Lung (tissue), 12 donors: ENCODE results near the gene TACR1. TPM values are rescaled to one million over a fixed set of nuclear protein-coding genes. Genes with fewer than 3 reads are reported as not detected.

Experiments used
- ATAC-seq: fragments of 200-7000 bp; cut with Tn5 transposase; one replicate; pipeline ENCODE4 v1.9.1; 2020; ENCODE audit warnings: moderate number of reproducible peaks; ENCODE audit not compliant: insufficient read depth, low FRiP score
- DNase-seq, 3 donors: peaks; one replicate each; pipeline ENCODE4 v3.0.0-alpha.2; 2013 to 2017
- H3K27ac ChIP-seq, 2 donors: one replicate each; pipeline ENCODE4 v1.5.1; 2013; ENCODE audit warnings: mild to moderate bottlenecking in 2 of 2, moderate library complexity in 2 of 2, control low read depth in 1 of 2, inconsistent platforms in 1 of 2, low read depth in 1 of 2, low read length in 1 of 2
- H3K27me3 ChIP-seq, 3 donors: one replicate each; pipeline ENCODE4 v1.5.1; 2013; ENCODE audit warnings: low read length in 2 of 3; ENCODE audit not compliant: control insufficient read depth in 3 of 3, insufficient read depth in 3 of 3
- H3K36me3 ChIP-seq, 4 donors: one replicate each; pipeline ENCODE4 v1.5.1; 2013; ENCODE audit warnings: low read length in 4 of 4, mild to moderate bottlenecking in 1 of 4, moderate library complexity in 1 of 4; ENCODE audit not compliant: control insufficient read depth in 4 of 4, insufficient read depth in 4 of 4
- H3K4me1 ChIP-seq, 5 donors: one replicate each; pipeline ENCODE4 v1.5.1; 2013; ENCODE audit warnings: low read length in 5 of 5, mild to moderate bottlenecking in 2 of 5, moderate library complexity in 1 of 5; ENCODE audit not compliant: control insufficient read depth in 5 of 5, insufficient read depth in 5 of 5
- H3K4me3 ChIP-seq: one replicate; pipeline ENCODE4 v1.5.1; 2013; ENCODE audit warnings: mild to moderate bottlenecking, control low read depth, moderate library complexity
- H3K9ac ChIP-seq, 2 donors: one replicate each; pipeline ENCODE4 v1.5.1; 2013; ENCODE audit warnings: low read length in 2 of 2, control low read depth in 1 of 2; ENCODE audit not compliant: insufficient read depth in 1 of 2
- H3K9me3 ChIP-seq, 4 donors: one replicate each; pipeline ENCODE4 v1.5.1; 2013; ENCODE audit warnings: low read length in 3 of 4, mild to moderate bottlenecking in 1 of 4, moderate library complexity in 1 of 4; ENCODE audit not compliant: control insufficient read depth in 4 of 4, insufficient read depth in 3 of 4
- CTCF ChIP-seq: IDR thresholded peaks from 2 replicates; pipeline ENCODE4 v1.5.1; 2012; ENCODE audit warnings: mild to moderate bottlenecking; ENCODE audit errors: control extremely low read depth, extremely low read depth
- WGBS, 2 donors: extraction: QIAGEN DNeasy Blood & Tissue Kit; methylation state at CpG; one replicate each; pipeline ENCODE4 v1.1.7; 2013; 5-methylcytosine and 5-hydroxymethylcytosine counted together
- polyA plus RNA-seq, 2 donors: library from polyadenylated mRNA; stranded (reverse); fragments of 200-250 nt; gene quantifications; one replicate each; pipeline ENCODE4 v1.2.1, GENCODE V29; 2013
- total RNA-seq, 2 donors: library from RNA; depleted of rRNA in 1 of 2; stranded (reverse); fragments of >200 nt in 1 of 2; gene quantifications; one replicate each; pipeline ENCODE4 v1.2.1, GENCODE V29; 2014 to 2021
- donor health status: control.
- donor health status: control.
- donor health status: Bipolar disorder and iron deficiency.
- donor health status: healthy.
- donor health status: DM: yes; HTN: yes; CAD: no.

Gene TACR1
- total and polyA plus RNA-seq, 4 donors: 0.33 to 1.6 (median 0.59) TPM

GRCh38 chr2:75020476-75020875 lies 178.8 kb downstream of the TACR1 start:
- ATAC-seq (no peak), DNase-seq (no peak)
- WGBS, 2 donors: 94 to 95% methylated on average over 11 of the region's 11 CpGs
- Histone ChIP-seq H3K4me1 (peaks cover 0 to 8% (median 0%) of the 10 kb centered on the region in 5 donors), H3K27ac (no peak overlapping the region), H3K9me3 (peaks cover 0 to 1% (median 0%) of the 10 kb centered on the region in 4 donors), H3K9ac (no peak overlapping the region), H3K36me3 (no peaks in the 10 kb centered on the region), H3K27me3 (no peaks in the 10 kb centered on the region), H3K4me3 (no peak overlapping the region)
- no peak for TF ChIP-seq CTCF

GRCh38 chr2:75019790-75020189 lies 179.5 kb downstream of the TACR1 start:
- WGBS, 2 donors: 75 to 90% methylated on average over 2 of the region's 2 CpGs
- H3K9me3 ChIP-seq: peaks cover 0 to 3% (median under 1%) of the 10 kb centered on the region in 4 donors
- no peak for ATAC-seq
- no peak overlapping the region for H3K4me3 ChIP-seq
- no peaks in the 10 kb centered on the region for H3K27me3 ChIP-seq
- TF ChIP-seq CTCF: no peak
- H3K9ac ChIP-seq: no peak overlapping the region
- DNase-seq: no peak
- peaks cover 0 to 8% (median 0%) of the 10 kb centered on the region in 5 donors for H3K4me1 ChIP-seq
- H3K36me3 ChIP-seq: no peaks in the 10 kb centered on the region
- H3K27ac ChIP-seq: no peak overlapping the region

GRCh38 chr2:75018162-75018561 lies 181.2 kb downstream of the TACR1 start:
- no peaks in the 10 kb centered on the region for H3K27me3 ChIP-seq
- H3K4me1 ChIP-seq: peaks cover 0 to 8% (median 0%) of the 10 kb centered on the region in 5 donors
- DNase-seq: peak in 1 of 3 donors; percentile 21
- no peak for ATAC-seq
- H3K4me3 ChIP-seq: no peak overlapping the region
- 79 to 83% methylated on average over 2 of the region's 2 CpGs for WGBS, 2 donors
- H3K27ac ChIP-seq: no peak overlapping the region
- no peak overlapping the region for H3K9ac ChIP-seq
- H3K9me3 ChIP-seq: peaks cover 0 to 3% (median under 1%) of the 10 kb centered on the region in 4 donors
- H3K36me3 ChIP-seq: no peaks in the 10 kb centered on the region
- TF ChIP-seq CTCF: no peak

- DNase-seq (no peak), ATAC-seq (no peak)
- Histone ChIP-seq H3K36me3 (no peaks in the 10 kb centered on the region), H3K4me1 (no peaks in the 10 kb centered on the region), H3K4me3 (no peak overlapping the region), H3K9ac (no peak overlapping the region), H3K27ac (no peak overlapping the region), H3K9me3 (peaks cover 0 to 3% (median 0%) of the 10 kb centered on the region in 4 donors), H3K27me3 (no peaks in the 10 kb centered on the region)
- WGBS, 2 donors: 73 to 88% methylated on average over 8 of the region's 8 CpGs
- no peak for TF ChIP-seq CTCF
Observed at GRCh38 chr2:75012080-75012479, 187.2 kb downstream of the TACR1 start.
